PC-9 (cell line): ENCODE data around the gene DEFB108B.
"Not testable (repeated sequence)": the region's sequence is repeated elsewhere in the genome, so short reads cannot be mapped to it uniquely, and the experiment has no call there.

ENCODE experiments used
- CTCF ChIP-seq: fragments of 200-600 bp; sonication (generic); conservative IDR thresholded peaks from 2 replicates; pipeline ENCODE4 v1.6.1; 2017; ENCODE audit warnings: mixed run types, antibody characterized with exemption, mild to moderate bottlenecking, moderate library complexity
- EZH2 ChIP-seq: fragments of 200-600 bp; sonication (generic); IDR thresholded peaks from 2 replicates; pipeline ENCODE4 v1.8.0; 2017; ENCODE audit warnings: antibody characterized with exemption, low read depth

- TF ChIP-seq EZH2, CTCF: not testable (repeated sequence)
Measured at GRCh38 chr11:71832811-71833210, at the start of gene DEFB108B.
